GM18505 (cell line): ENCODE results near the gene CAMK2A.

Source experiments
- ATAC-seq: cut with Tn5 transposase; IDR thresholded peaks from one replicate; pipeline ENCODE4 v1.9.1; 2021; ENCODE audit not compliant: unreplicated experiment
- POLR2A ChIP-seq: IDR thresholded peaks from 4 replicates; pipeline ENCODE4 v1.6.1; 2011; ENCODE audit warnings: borderline replicate concordance; ENCODE audit not compliant: insufficient read depth, insufficient read length; ENCODE audit errors: extremely low read depth

The CAMK2A gene

GRCh38 chr5:150175076-150175475 lies 114.5 kb downstream of the CAMK2A start:
- no peak for TF ChIP-seq POLR2A

GRCh38 chr5:150174285-150174684 lies 115.3 kb downstream of the CAMK2A start:
- ATAC-seq = no peak
- no peak for TF ChIP-seq POLR2A

More at GRCh38 chr5:150175076-150175475, 114.5 kb downstream of the CAMK2A start:
- no peak for ATAC-seq

GRCh38 chr5:150173161-150173560 lies 116.4 kb downstream of the CAMK2A start:
- ATAC-seq = no peak
- TF ChIP-seq POLR2A = no peak

- TF ChIP-seq POLR2A = no peak
- no peak for ATAC-seq
Observed at GRCh38 chr5:150172556-150172955, 117.0 kb downstream of the CAMK2A start.

GRCh38 chr5:150172145-150172544 lies 117.4 kb downstream of the CAMK2A start:
- no peak for ATAC-seq
- TF ChIP-seq POLR2A = no peak
